Left lung (tissue), 10 donors: Measurements from ENCODE around the gene VAX1. TPM values are rescaled to one million over a fixed set of nuclear protein-coding genes. Genes with fewer than 3 reads are reported as not detected.

Experiments
- ATAC-seq: fragments of 200-7000 bp; cut with Tn5 transposase; one replicate; pipeline ENCODE4 v1.9.1; 2020; ENCODE audit warnings: moderate library complexity
- DNase-seq, 4 donors: peaks; one replicate each; pipeline ENCODE4 v3.0.0-alpha.2; 2013 to 2020
- H3K27ac ChIP-seq, 2 donors: fragments of 200-600 bp; sonication (generic) in 1 of 2; one replicate each; pipeline versions ENCODE4 v1.5.0 to v1.8.0; 2020 to 2021
- H3K27me3 ChIP-seq, 2 donors: fragments of 200-600 bp; sonication (generic) in 1 of 2; one replicate each; pipeline versions ENCODE4 v1.5.0 to v1.8.0; 2020 to 2021
- H3K36me3 ChIP-seq, 2 donors: fragments of 200-600 bp; sonication (generic) in 1 of 2; one replicate each; pipeline versions ENCODE4 v1.5.0 to v1.8.0; 2020 to 2021
- H3K4me1 ChIP-seq, 2 donors: fragments of 200-600 bp; one replicate each; pipeline ENCODE4 v1.8.0; 2021
- H3K4me3 ChIP-seq, 2 donors: fragments of 200-600 bp; sonication (generic) in 1 of 2; one replicate each; pipeline versions ENCODE4 v1.5.0 to v1.8.0; 2020 to 2021; ENCODE audit warnings: mild to moderate bottlenecking in 1 of 2
- H3K9me3 ChIP-seq, 2 donors: fragments of 200-600 bp; sonication (generic) in 1 of 2; one replicate each; pipeline versions ENCODE4 v1.5.0 to v1.8.0; 2020 to 2021
- intact Hi-C, 2 donors: fragments of 100-400 bp; cut with DNase I; formaldehyde crosslinking; loops; one replicate each; pipeline versions ENCODE4 v1.11.2 to v1.14.2; 2022
- polyA plus RNA-seq, 6 donors: library from polyadenylated mRNA; unstranded; fragments of 120-200 nt; gene quantifications; one replicate each; pipeline ENCODE4 v1.2.1, GENCODE V29; 2013; ENCODE audit not compliant: insufficient read length in 6 of 6
- total RNA-seq, 2 donors: library from RNA; stranded (reverse); fragmentation: NEBNext Ultra II Directional; extraction: Animal tissue kit (Norgen Biotek cat#: 25700); gene quantifications; one replicate each; pipeline ENCODE4 v1.2.1, GENCODE V29; 2021
- TF ChIP-seq, protein P1 (sequence below), 2 donors: fragments of 200-600 bp; sonication (generic) in 1 of 2; IDR thresholded peaks; one replicate each; pipeline versions ENCODE4 v1.5.0 to v1.8.0; 2021; ENCODE audit warnings: antibody characterized with exemption in 2 of 2
- donor health status: DM: no; HTN: yes; CAD: no.
- donor health status: DM: no; HTN: no; CAD: no.

The VAX1 gene
- total and polyA plus RNA-seq, 8 donors, result not detected

- TF ChIP-seq, protein P1, sequence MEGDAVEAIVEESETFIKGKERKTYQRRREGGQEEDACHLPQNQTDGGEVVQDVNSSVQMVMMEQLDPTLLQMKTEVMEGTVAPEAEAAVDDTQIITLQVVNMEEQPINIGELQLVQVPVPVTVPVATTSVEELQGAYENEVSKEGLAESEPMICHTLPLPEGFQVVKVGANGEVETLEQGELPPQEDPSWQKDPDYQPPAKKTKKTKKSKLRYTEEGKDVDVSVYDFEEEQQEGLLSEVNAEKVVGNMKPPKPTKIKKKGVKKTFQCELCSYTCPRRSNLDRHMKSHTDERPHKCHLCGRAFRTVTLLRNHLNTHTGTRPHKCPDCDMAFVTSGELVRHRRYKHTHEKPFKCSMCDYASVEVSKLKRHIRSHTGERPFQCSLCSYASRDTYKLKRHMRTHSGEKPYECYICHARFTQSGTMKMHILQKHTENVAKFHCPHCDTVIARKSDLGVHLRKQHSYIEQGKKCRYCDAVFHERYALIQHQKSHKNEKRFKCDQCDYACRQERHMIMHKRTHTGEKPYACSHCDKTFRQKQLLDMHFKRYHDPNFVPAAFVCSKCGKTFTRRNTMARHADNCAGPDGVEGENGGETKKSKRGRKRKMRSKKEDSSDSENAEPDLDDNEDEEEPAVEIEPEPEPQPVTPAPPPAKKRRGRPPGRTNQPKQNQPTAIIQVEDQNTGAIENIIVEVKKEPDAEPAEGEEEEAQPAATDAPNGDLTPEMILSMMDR (IDR thresholded peaks at IDR 0.05), result no peak
- ATAC-seq, result no peak
- Histone ChIP-seq H3K36me3 (no peaks in the 10 kb centered on the region), H3K27me3 (peaks cover 86 to 100% of the 10 kb centered on the region in 2 donors), H3K27ac (no peak overlapping the region), H3K4me1 (peaks cover 9 to 30% of the 10 kb centered on the region in 2 donors), H3K9me3 (no peaks in the 10 kb centered on the region), H3K4me3 (no peak overlapping the region)
- intact Hi-C loops, result loop anchor here (10.0 kb wide), 2 partner anchors 375 to 485 kb away; no protein-coding TSS in a partner anchor
- no peak for DNase-seq
Observed at GRCh38 chr10:117170244-117170643, 32.2 kb upstream of the VAX1 start.

DNA sequence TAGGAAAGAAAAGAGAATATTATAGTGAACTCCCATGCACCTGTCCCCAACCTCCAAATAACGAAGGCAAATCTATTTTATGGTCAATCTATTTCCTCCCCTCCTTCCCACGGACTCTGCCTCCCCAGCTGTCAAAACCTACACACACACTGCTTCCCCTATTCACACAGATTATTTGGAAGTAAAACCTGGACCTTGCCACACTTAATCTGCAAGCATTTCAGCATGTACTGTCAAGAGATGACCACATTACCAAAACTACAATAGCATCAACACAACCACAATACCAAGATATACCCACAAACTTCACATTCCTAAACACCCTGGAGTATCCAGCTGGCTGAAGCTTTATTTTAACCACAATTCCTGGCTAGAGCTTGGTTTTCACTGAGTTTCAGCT lies 31.4 kb upstream of the VAX1 start:
- no peak overlapping the region for H3K4me3 ChIP-seq
- no peak for DNase-seq
- peaks cover 94 to 100% of the 10 kb centered on the region in 2 donors for H3K27me3 ChIP-seq
- no peaks in the 10 kb centered on the region for H3K9me3 ChIP-seq
- no peaks in the 10 kb centered on the region for H3K36me3 ChIP-seq
- intact Hi-C loops, result no loop called here
- peaks cover 6 to 28% of the 10 kb centered on the region in 2 donors for H3K4me1 ChIP-seq
- ATAC-seq, result no peak
- TF ChIP-seq, protein P1 (IDR thresholded peaks at IDR 0.05), result no peak
- no peak overlapping the region for H3K27ac ChIP-seq

DNA sequence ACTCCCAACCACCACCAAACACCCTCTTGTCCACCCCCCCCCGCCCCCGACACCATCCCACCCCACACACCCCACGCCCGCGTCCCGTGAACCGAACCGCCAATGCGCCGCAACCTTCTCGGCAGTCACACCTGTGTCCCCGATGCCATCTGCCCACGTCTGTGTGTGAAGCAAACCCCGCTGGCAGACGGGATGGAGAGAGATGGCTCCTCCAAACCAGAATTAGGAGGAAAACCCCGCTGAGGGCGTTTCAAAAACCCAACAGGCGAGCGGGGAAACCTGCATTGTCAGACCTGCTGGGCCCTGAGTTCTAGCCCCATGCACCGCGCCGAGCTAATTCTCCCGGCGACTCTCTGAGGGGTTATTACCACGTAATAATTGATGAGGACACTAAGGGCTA lies 30.7 kb upstream of the VAX1 start:
- intact Hi-C loops, result no loop called here
- Histone ChIP-seq H3K27me3 (peaks cover 96 to 100% of the 10 kb centered on the region in 2 donors), H3K4me3 (no peak overlapping the region), H3K9me3 (no peaks in the 10 kb centered on the region), H3K27ac (no peak overlapping the region), H3K4me1 (peaks cover 6 to 28% of the 10 kb centered on the region in 2 donors), H3K36me3 (no peaks in the 10 kb centered on the region)
- DNase-seq, result no peak
- ATAC-seq, result no peak
- TF ChIP-seq, protein P1 (IDR thresholded peaks at IDR 0.05), result no peak

DNA sequence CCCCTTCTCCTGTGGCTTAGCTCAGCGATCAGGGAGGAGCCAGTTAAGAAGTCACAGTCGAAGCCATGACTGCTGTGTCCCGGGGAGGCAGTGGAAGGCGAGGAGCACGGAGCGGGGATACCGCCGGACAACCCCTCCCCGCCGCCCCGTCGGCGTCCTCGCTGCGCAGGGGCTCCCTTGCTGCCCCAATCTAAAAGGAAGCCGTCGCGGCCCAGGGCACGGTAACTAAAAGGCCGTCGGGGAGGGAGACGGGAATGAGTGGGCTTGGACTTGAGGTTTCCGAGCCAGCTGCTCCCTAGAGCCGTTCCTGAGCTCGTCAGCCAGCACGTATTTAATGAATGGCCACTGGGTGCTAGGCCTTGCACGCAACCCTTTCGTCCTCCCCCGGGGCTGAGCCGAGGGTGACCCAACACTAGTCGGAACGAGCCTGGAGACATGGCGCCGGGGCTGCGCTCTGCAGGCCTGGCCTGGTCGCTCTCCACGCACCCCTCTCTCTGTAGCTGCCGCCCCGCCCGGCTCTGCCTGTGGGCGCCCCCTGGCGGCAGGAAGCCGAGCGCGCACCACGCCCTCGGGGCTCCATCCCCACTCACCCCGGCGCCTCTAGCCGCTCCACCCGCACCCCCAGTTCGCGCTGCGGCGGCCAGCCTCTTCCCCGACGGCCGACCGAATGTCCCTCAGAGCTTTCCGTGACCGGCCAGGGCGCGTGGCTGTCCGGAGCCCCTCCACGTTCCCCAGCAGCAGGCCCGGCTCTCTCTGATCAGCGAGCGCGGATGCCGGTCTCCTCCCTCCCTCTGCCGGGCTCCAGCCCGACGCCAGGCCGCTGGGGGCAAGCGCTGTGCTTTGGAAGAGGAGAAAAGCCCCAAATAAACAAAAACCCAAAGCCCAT lies 30.0 kb upstream of the VAX1 start:
- Histone ChIP-seq H3K27ac (no peak overlapping the region), H3K4me1 (peaks cover 6 to 35% of the 10 kb centered on the region in 2 donors), H3K4me3 (peak overlapping the region in 1 of 2 donors; percentile 14), H3K36me3 (no peaks in the 10 kb centered on the region), H3K27me3 (peaks cover 96 to 100% of the 10 kb centered on the region in 2 donors), H3K9me3 (no peaks in the 10 kb centered on the region)
- ATAC-seq (peak; percentile 96), DNase-seq (peak; percentile 39 to 96 (median 60))
- intact Hi-C loops, result no loop called here
- TF ChIP-seq, protein P1 (IDR thresholded peaks at IDR 0.05), result peak; percentile 83 to 93

- Histone ChIP-seq H3K4me1 (peaks cover 6 to 41% of the 10 kb centered on the region in 2 donors), H3K4me3 (no peak overlapping the region), H3K27ac (no peak overlapping the region), H3K36me3 (no peaks in the 10 kb centered on the region), H3K9me3 (no peaks in the 10 kb centered on the region), H3K27me3 (peaks cover 99 to 100% of the 10 kb centered on the region in 2 donors)
- ATAC-seq (no peak), DNase-seq (no peak)
- TF ChIP-seq, protein P1 (IDR thresholded peaks at IDR 0.05), result no peak
- intact Hi-C loops, result no loop called here
Observed at GRCh38 chr10:117167346-117167788, 29.3 kb upstream of the VAX1 start.
